ENCODE data around the gene PP2D1.
"Not testable (repeated sequence)": the region's sequence is repeated elsewhere in the genome, so short reads cannot be mapped to it uniquely, and the experiment has no call there.

The PP2D1 gene

GRCh38 chr3:20012164-20012563 is at the start of gene PP2D1:
Gene PP2D1 (minus strand): TSS chr3:20012264. CDS start chr3:20012072, 192 bp downstream.
- DNase-seq, result no peak

- DNase-seq, result peak in 1 of 2 donors; percentile 41
Observed at GRCh38 chr3:20060974-20061685, 49.1 kb upstream of the PP2D1 start.

GRCh38 chr3:20059929-20060328 is 47.9 kb upstream of the PP2D1 start:
- no peak for DNase-seq

- DNase-seq, result no peak
Observed at GRCh38 chr3:20057612-20058180, 45.6 kb upstream of the PP2D1 start.

- no peak for DNase-seq
Observed at GRCh38 chr3:20056725-20057611, 44.9 kb upstream of the PP2D1 start.

- no peak for DNase-seq
Observed at GRCh38 chr3:20055842-20056241, 43.8 kb upstream of the PP2D1 start.

GRCh38 chr3:20055020-20055775 is 43.1 kb upstream of the PP2D1 start:
- DNase-seq, result peak in 1 of 2 donors; percentile 23

GRCh38 chr3:20054549-20054987 is 42.5 kb upstream of the PP2D1 start:
- DNase-seq, result peak; percentile 75 to 76

GRCh38 chr3:20052851-20053250 is 40.8 kb upstream of the PP2D1 start:
- DNase-seq, result no peak

- DNase-seq, result peak in 1 of 2 donors; percentile 23
Observed at GRCh38 chr3:20051123-20051806, 39.2 kb upstream of the PP2D1 start.

- no peak for DNase-seq
Observed at GRCh38 chr3:20047976-20048883, 36.2 kb upstream of the PP2D1 start.

GRCh38 chr3:20047341-20047779 is 35.3 kb upstream of the PP2D1 start:
- DNase-seq, result no peak

- no peak for DNase-seq
Observed at GRCh38 chr3:20046556-20046955, 34.5 kb upstream of the PP2D1 start.

GRCh38 chr3:20045141-20045540 is 33.1 kb upstream of the PP2D1 start:
- not testable (repeated sequence) for DNase-seq

- peak in 1 of 2 donors; percentile 45 for DNase-seq
Observed at GRCh38 chr3:20043825-20044224, 31.8 kb upstream of the PP2D1 start.

- DNase-seq, result peak; percentile 54 to 65
Observed at GRCh38 chr3:20043396-20043795, 31.3 kb upstream of the PP2D1 start.

- no peak for DNase-seq
Observed at GRCh38 chr3:20042331-20042730, 30.3 kb upstream of the PP2D1 start.

GRCh38 chr3:20041197-20041780 is 29.2 kb upstream of the PP2D1 start:
- peak; percentile 73 for DNase-seq

GRCh38 chr3:20040548-20041196 is 28.6 kb upstream of the PP2D1 start:
- DNase-seq, result peak; percentile 61 to 69
